ENCODE results near the gene TCTN3.
"Not testable (repeated sequence)": the region's sequence is repeated elsewhere in the genome, so short reads cannot be mapped to it uniquely, and the experiment has no call there.

The TCTN3 gene

DNA sequence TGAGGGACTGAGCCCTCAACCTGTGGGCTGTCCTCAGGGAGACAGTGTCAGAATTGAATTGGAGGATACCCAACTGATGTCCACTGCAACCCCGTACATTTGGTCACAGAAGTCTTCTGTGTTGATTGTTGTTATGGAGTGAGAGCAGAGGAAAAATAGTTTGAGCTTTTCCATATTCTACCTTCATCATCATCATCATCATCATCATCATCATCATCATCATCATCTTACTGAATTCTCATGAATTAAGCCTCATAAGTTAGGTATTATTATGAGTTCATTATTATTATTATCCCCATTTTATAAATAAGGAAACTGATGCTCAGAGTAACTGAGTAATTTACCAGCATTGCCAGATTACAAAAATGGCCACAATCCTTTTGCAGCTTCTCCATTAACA lies 45.6 kb downstream of the TCTN3 start:
- no peak for DNase-seq
- in situ Hi-C loops (cut with HindIII; ENCODE audit: low pct_ligation_motif_present, low pct_unique_long_range_greater_than_20kb, low sequenced_read_pairs) = no loop called here

- in situ Hi-C loops (cut with HindIII; ENCODE audit: low pct_ligation_motif_present, low pct_unique_long_range_greater_than_20kb, low sequenced_read_pairs) = no loop called here
- no peak for DNase-seq
Observed at GRCh38 chr10:95646160-95646559, 47.6 kb downstream of the TCTN3 start.

GRCh38 chr10:95644901-95645300 lies 48.8 kb downstream of the TCTN3 start:
- DNase-seq = no peak
- in situ Hi-C loops (cut with HindIII; ENCODE audit: low pct_ligation_motif_present, low pct_unique_long_range_greater_than_20kb, low sequenced_read_pairs) = no loop called here

GRCh38 chr10:95640891-95641315 lies 52.8 kb downstream of the TCTN3 start:
- DNase-seq = no peak
- in situ Hi-C loops (cut with HindIII; ENCODE audit: low pct_ligation_motif_present, low pct_unique_long_range_greater_than_20kb, low sequenced_read_pairs) = no loop called here

DNA sequence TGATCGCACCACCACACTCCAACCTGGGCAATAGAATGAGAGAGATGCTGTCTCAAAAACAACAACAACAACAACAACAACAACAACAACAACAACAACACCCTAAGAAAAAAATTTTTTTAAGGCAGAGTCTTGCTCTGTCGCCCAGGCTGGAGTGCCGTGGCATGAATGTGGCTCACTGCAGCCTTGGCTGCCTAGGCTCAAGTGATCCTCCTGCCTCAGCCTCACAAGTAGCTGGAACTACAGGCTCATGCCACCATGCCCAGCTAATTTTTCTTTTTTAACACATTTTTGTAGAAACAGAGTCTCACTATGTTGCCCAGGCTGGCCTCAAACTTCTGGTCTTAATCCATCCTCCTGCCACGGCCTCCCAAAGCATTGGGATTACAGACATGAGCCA lies 55.8 kb downstream of the TCTN3 start:
- in situ Hi-C loops (cut with HindIII; ENCODE audit: low pct_ligation_motif_present, low pct_unique_long_range_greater_than_20kb, low sequenced_read_pairs) = no loop called here
- DNase-seq = no peak

GRCh38 chr10:95637140-95637539 lies 56.6 kb downstream of the TCTN3 start:
- no peak for DNase-seq
- in situ Hi-C loops (cut with HindIII; ENCODE audit: low pct_ligation_motif_present, low pct_unique_long_range_greater_than_20kb, low sequenced_read_pairs) = no loop called here

GRCh38 chr10:95635319-95635733 lies 58.4 kb downstream of the TCTN3 start:
- in situ Hi-C loops (cut with HindIII; ENCODE audit: low pct_ligation_motif_present, low pct_unique_long_range_greater_than_20kb, low sequenced_read_pairs) = no loop called here
- no peak for DNase-seq

- peak; percentile 89 for DNase-seq
- in situ Hi-C loops (cut with HindIII; ENCODE audit: low pct_ligation_motif_present, low pct_unique_long_range_greater_than_20kb, low sequenced_read_pairs) = no loop called here
Observed at GRCh38 chr10:95628786-95629185, 64.9 kb downstream of the TCTN3 start.

DNA sequence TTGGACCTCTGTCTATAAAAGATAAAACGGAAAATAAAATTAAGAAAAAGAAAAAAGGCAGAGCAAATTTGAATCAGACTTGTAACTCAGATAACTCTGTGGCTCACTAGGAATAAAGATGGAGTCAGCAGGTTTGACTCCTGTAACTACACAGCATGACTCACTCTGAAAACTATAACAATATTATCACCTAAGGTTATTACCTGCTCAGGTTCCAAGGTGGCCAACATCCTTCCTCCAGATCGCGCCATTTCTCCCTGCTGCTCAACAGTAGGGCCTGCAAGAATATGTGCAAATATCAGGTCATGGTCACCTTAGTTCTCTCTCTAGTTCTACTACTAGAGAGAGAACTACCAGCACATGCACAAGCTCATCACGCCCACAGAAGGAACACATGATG lies 67.2 kb downstream of the TCTN3 start:
- DNase-seq = no peak

GRCh38 chr10:95620415-95620814 lies 73.3 kb downstream of the TCTN3 start:
- in situ Hi-C loops (cut with HindIII; ENCODE audit: low pct_ligation_motif_present, low pct_unique_long_range_greater_than_20kb, low sequenced_read_pairs) = loop anchor here (25.0 kb wide), 1 partner anchor 208 kb away; no protein-coding TSS in a partner anchor
- not testable (repeated sequence) for DNase-seq

More for the DNA sequence above, 67.2 kb downstream of the TCTN3 start:
- in situ Hi-C loops (cut with HindIII; ENCODE audit: low pct_ligation_motif_present, low pct_unique_long_range_greater_than_20kb, low sequenced_read_pairs) = no loop called here

GRCh38 chr10:95618101-95618500 lies 75.6 kb downstream of the TCTN3 start:
- in situ Hi-C loops (cut with HindIII; ENCODE audit: low pct_ligation_motif_present, low pct_unique_long_range_greater_than_20kb, low sequenced_read_pairs) = loop anchor here (25.0 kb wide), 1 partner anchor 206 kb away; no protein-coding TSS in a partner anchor
- no peak for DNase-seq

GRCh38 chr10:95616446-95616845 lies 77.3 kb downstream of the TCTN3 start:
- DNase-seq = no peak
- in situ Hi-C loops (cut with HindIII; ENCODE audit: low pct_ligation_motif_present, low pct_unique_long_range_greater_than_20kb, low sequenced_read_pairs) = loop anchor here (25.0 kb wide), 1 partner anchor 204 kb away; no protein-coding TSS in a partner anchor
